H1 (cell line): ENCODE results near the gene SYNRG.

ENCODE experiments used
- ASH2L ChIP-seq: fragments of 200-600, 300-600 bp; sonication (generic); IDR thresholded peaks from one replicate; pipeline ENCODE4 v1.7.1; 2017; ENCODE audit warnings: low read length
- BRCA1 ChIP-seq: IDR thresholded peaks from 2 replicates; pipeline ENCODE4 v1.6.1; 2012; ENCODE audit warnings: low read depth, low read length, improper control_type of control experiment
- CEBPB ChIP-seq: IDR thresholded peaks from 2 replicates; pipeline ENCODE4 v1.6.1; 2012; ENCODE audit warnings: low read depth, low read length
- CHD2 ChIP-seq: IDR thresholded peaks from 2 replicates; pipeline ENCODE4 v1.6.1; 2012; ENCODE audit warnings: low read length, improper control_type of control experiment
- CREB1 ChIP-seq: IDR thresholded peaks from 2 replicates; pipeline ENCODE4 v1.6.1; 2012; ENCODE audit warnings: inconsistent platforms
- JUND ChIP-seq: IDR thresholded peaks from 2 replicates; pipeline ENCODE4 v1.6.1; 2011; ENCODE audit warnings: mild to moderate bottlenecking, improper control_type of control experiment, low read length
- KDM1A ChIP-seq: fragments of 200-600, 300-600 bp; sonication (generic); IDR thresholded peaks from 2 replicates; pipeline ENCODE4 v1.7.1; 2016; ENCODE audit warnings: mild to moderate bottlenecking, low read length, borderline replicate concordance
- KDM5A ChIP-seq: fragments of 200-600 bp; IDR thresholded peaks from 2 replicates; pipeline ENCODE4 v1.7.1; 2012; ENCODE audit warnings: mild to moderate bottlenecking, low read length, inconsistent platforms, mixed read lengths
- NRF1 ChIP-seq: IDR thresholded peaks from 2 replicates; pipeline ENCODE4 v1.6.1; 2011; ENCODE audit warnings: mild to moderate bottlenecking, low read depth, low read length, improper control_type of control experiment
- POLR2A ChIP-seq, 2 experiments: IDR thresholded peaks; 1 replicate in 1 of 2; 2 replicates in 1 of 2; pipeline ENCODE4 v1.6.1; 2011; ENCODE audit warnings: low read depth in 2 of 2, low read length in 2 of 2, mild to moderate bottlenecking in 2 of 2; ENCODE audit errors: control extremely low read depth in 1 of 2
- ZNF274 ChIP-seq: IDR thresholded peaks from 2 replicates; pipeline ENCODE4 v1.7.0; 2012; ENCODE audit warnings: low read length, borderline replicate concordance; ENCODE audit errors: extremely low read depth
- TF ChIP-seq, protein P1 (sequence below): IDR thresholded peaks from 2 replicates; pipeline ENCODE4 v1.6.1; 2011; ENCODE audit warnings: low read depth, mild to moderate bottlenecking, low read length; ENCODE audit not compliant: insufficient read depth
- TF ChIP-seq, protein P2 (sequence below), 3 experiments: IDR thresholded peaks; 1 replicate in 2 of 3; 2 replicates in 1 of 3; pipeline versions ENCODE4 v1.5.1 to v1.6.1; 2011; ENCODE audit warnings: low read length in 3 of 3, mild to moderate bottlenecking in 3 of 3, inconsistent platforms in 2 of 3, low read depth in 1 of 3, moderate library complexity in 1 of 3; ENCODE audit not compliant: insufficient read depth in 1 of 3; ENCODE audit errors: control extremely low read depth in 1 of 3
- TF ChIP-seq, protein P3 (sequence below): IDR thresholded peaks from 2 replicates; pipeline ENCODE4 v1.6.1; 2012; ENCODE audit warnings: inconsistent platforms

DNA sequence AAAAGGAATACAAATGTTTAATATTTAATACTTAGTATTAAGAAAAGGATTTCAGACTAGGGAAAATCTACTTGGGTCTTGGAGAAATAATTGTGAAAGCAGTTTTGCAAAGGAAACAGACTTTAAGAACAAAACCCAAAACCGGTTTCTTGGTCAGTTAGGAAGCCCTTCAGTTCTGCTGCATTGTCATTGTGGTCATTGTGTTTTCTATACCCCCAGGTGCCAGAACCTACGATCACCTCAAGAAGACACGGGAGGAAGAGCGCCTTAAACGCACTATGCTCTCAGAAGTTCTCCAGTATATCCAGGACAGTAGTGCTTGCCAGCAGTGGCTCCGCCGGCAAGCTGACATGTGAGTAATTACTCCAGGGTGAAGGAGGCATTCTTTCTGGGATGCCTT lies 139.0 kb downstream of the SYNRG start:
- TF ChIP-seq, protein P1, sequence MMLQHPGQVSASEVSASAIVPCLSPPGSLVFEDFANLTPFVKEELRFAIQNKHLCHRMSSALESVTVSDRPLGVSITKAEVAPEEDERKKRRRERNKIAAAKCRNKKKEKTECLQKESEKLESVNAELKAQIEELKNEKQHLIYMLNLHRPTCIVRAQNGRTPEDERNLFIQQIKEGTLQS: no peak
- TF ChIP-seq, protein P2, sequence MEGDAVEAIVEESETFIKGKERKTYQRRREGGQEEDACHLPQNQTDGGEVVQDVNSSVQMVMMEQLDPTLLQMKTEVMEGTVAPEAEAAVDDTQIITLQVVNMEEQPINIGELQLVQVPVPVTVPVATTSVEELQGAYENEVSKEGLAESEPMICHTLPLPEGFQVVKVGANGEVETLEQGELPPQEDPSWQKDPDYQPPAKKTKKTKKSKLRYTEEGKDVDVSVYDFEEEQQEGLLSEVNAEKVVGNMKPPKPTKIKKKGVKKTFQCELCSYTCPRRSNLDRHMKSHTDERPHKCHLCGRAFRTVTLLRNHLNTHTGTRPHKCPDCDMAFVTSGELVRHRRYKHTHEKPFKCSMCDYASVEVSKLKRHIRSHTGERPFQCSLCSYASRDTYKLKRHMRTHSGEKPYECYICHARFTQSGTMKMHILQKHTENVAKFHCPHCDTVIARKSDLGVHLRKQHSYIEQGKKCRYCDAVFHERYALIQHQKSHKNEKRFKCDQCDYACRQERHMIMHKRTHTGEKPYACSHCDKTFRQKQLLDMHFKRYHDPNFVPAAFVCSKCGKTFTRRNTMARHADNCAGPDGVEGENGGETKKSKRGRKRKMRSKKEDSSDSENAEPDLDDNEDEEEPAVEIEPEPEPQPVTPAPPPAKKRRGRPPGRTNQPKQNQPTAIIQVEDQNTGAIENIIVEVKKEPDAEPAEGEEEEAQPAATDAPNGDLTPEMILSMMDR (IDR thresholded peaks at IDR 0.05; ENCODE audit: control extremely low read depth in 1 of 3, insufficient read depth in 1 of 3, low read depth in 1 of 3, low read length in 3 of 3): no peak
- TF ChIP-seq CREB1 (no peak), POLR2A (IDR thresholded peaks at IDR 0.05; ENCODE audit: control extremely low read depth in 1 of 2, low read depth in 2 of 2, low read length in 2 of 2) (no peak), ASH2L (no peak), NRF1 (no peak), CHD2 (no peak), BRCA1 (no peak), ZNF274 (no peak), KDM5A (no peak), CEBPB (no peak), KDM1A (no peak), JUND (no peak)
- TF ChIP-seq, protein P3, sequence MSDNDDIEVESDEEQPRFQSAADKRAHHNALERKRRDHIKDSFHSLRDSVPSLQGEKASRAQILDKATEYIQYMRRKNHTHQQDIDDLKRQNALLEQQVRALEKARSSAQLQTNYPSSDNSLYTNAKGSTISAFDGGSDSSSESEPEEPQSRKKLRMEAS: no peak
